Brain microvascular endothelial cell (primary cell): ENCODE data around the gene TMX4.

Experiments used
- DNase-seq: peaks from one replicate; pipeline ENCODE4 v3.0.0-alpha.2; 2020
- H3K27ac ChIP-seq: fragments of 250-450 bp; sonication (Bioruptor Pico); 2 replicates; pipeline ENCODE4 v1.5.1; 2020; ENCODE audit warnings: mild to moderate bottlenecking, moderate library complexity
- H3K27me3 ChIP-seq: fragments of 250-450 bp; sonication (Bioruptor Pico); replicated peaks from 2 replicates; pipeline ENCODE4 v1.5.1; 2020; ENCODE audit warnings: mild to moderate bottlenecking
- H3K36me3 ChIP-seq: fragments of 250-450 bp; sonication (Bioruptor Pico); replicated peaks from 2 replicates; pipeline ENCODE4 v1.5.1; 2020; ENCODE audit warnings: mild to moderate bottlenecking
- H3K4me3 ChIP-seq: 2 replicates; pipeline ENCODE4 v1.5.1; 2011; ENCODE audit warnings: low read depth, mild to moderate bottlenecking, control low read depth, low read length, moderate library complexity
- CTCF ChIP-seq: IDR thresholded peaks from 2 replicates; pipeline ENCODE4 v1.5.1; 2011; ENCODE audit warnings: low read depth, mild to moderate bottlenecking, moderate library complexity, low read length, control low read depth, inconsistent platforms; ENCODE audit errors: missing control alignments
- in situ Hi-C: cut with HindIII; loops from 2 replicates; pipeline ENCODE4 v1.10.0; 2017; ENCODE audit warnings: low sequenced_read_pairs, low pct_ligation_motif_present

The TMX4 gene

GRCh38 chr20:7984192-7984591 lies 35.4 kb downstream of the TMX4 start:
- H3K27me3 ChIP-seq, result no peaks in the 10 kb centered on the region
- no peak overlapping the region for H3K27ac ChIP-seq
- peaks cover 2% of the 10 kb centered on the region for H3K36me3 ChIP-seq
- no peak overlapping the region for H3K4me3 ChIP-seq
- no peak for TF ChIP-seq CTCF
- DNase-seq, result no peak
- in situ Hi-C loops, result no loop called here

- DNase-seq, result no peak
- Histone ChIP-seq H3K27ac (no peak overlapping the region), H3K27me3 (no peaks in the 10 kb centered on the region), H3K36me3 (peaks cover 2% of the 10 kb centered on the region), H3K4me3 (no peak overlapping the region)
- in situ Hi-C loops, result no loop called here
- no peak for TF ChIP-seq CTCF
Measured at GRCh38 chr20:7981374-7981773, 38.2 kb downstream of the TMX4 start.

GRCh38 chr20:7980332-7981046 lies 39.1 kb downstream of the TMX4 start:
- in situ Hi-C loops, result no loop called here

GRCh38 chr20:7977709-7978108 lies 41.9 kb downstream of the TMX4 start:
- TF ChIP-seq CTCF, result no peak
- DNase-seq, result no peak
- H3K27me3 ChIP-seq, result no peaks in the 10 kb centered on the region
- no peak overlapping the region for H3K27ac ChIP-seq
- in situ Hi-C loops, result no loop called here
- H3K4me3 ChIP-seq, result no peak overlapping the region
- H3K36me3 ChIP-seq, result peaks cover 2% of the 10 kb centered on the region

More at GRCh38 chr20:7980332-7981046, 39.1 kb downstream of the TMX4 start:
- Histone ChIP-seq H3K36me3 (peaks cover 2% of the 10 kb centered on the region), H3K27ac (no peak overlapping the region), H3K27me3 (no peaks in the 10 kb centered on the region), H3K4me3 (no peak overlapping the region)
- DNase-seq, result peak; percentile 47
- TF ChIP-seq CTCF, result peak; percentile 72

GRCh38 chr20:7975851-7976414 lies 43.6 kb downstream of the TMX4 start:
- Histone ChIP-seq H3K36me3 (no peaks in the 10 kb centered on the region), H3K4me3 (no peak overlapping the region), H3K27me3 (no peaks in the 10 kb centered on the region), H3K27ac (no peak overlapping the region)
- in situ Hi-C loops, result no loop called here
- DNase-seq, result no peak
- no peak for TF ChIP-seq CTCF
